IMR-90 (cell line): ENCODE results near the gene FOXK1. TPM values are rescaled to one million over a fixed set of nuclear protein-coding genes. Genes with fewer than 3 reads are reported as not detected.

Experiments used
- ATAC-seq: fragments of 200-7000 bp; cut with Tn5 transposase; 2 replicates; pipeline ENCODE4 v1.9.1; 2020; ENCODE audit warnings: low read depth, mild to moderate bottlenecking, moderate library complexity
- BruUV-seq: library from RNA; stranded (reverse); fragments of 400-500 nt; replicated peaks from 2 replicates; lab custom pipeline; 2021; lab: Mats Ljungman, UMichigan
- CTCF ChIA-PET: fragments of 300-600 bp; formaldehyde crosslinking; extraction: SDS; loops from one replicate; lab custom pipeline; 2021; ENCODE audit warnings: antibody characterized with exemption; lab: Yijun Ruan, JAX
- POLR2A ChIA-PET: fragments of 300-600 bp; sonication (Branson Sonifier 250); formaldehyde crosslinking; loops from one replicate; lab custom pipeline; 2022; ENCODE audit warnings: antibody characterized with exemption; ENCODE audit not compliant: unreplicated experiment; lab: Charles Lee
- DNase-seq: peaks from one replicate; pipeline ENCODE4 v3.0.0; 2013
- H2AFZ ChIP-seq: replicated peaks from 2 replicates; pipeline ENCODE3; 2013; ENCODE audit warnings: low read length, mild to moderate bottlenecking; ENCODE audit not compliant: poor library complexity
- H2AK5ac ChIP-seq: 2 replicates; pipeline ENCODE4 v1.6.1; 2013; ENCODE audit warnings: low read depth, low read length, inconsistent platforms
- H2AK9ac ChIP-seq: replicated peaks from 2 replicates; pipeline ENCODE3; 2013; ENCODE audit warnings: mild to moderate bottlenecking, low read depth, low read length, moderate library complexity; ENCODE audit not compliant: poor library complexity
- H2BK120ac ChIP-seq: 2 replicates; pipeline ENCODE4 v1.6.1; 2013; ENCODE audit warnings: low read depth, low read length, inconsistent platforms
- H2BK15ac ChIP-seq: 3 replicates; pipeline ENCODE4 v1.6.1; 2013; ENCODE audit warnings: low read depth, low read length, inconsistent platforms
- H2BK20ac ChIP-seq: 2 replicates; pipeline ENCODE4 v1.6.1; 2013; ENCODE audit warnings: low read depth, mild to moderate bottlenecking, inconsistent platforms, low read length, moderate library complexity
- H2BK5ac ChIP-seq: 2 replicates; pipeline ENCODE4 v1.6.1; 2013; ENCODE audit warnings: mild to moderate bottlenecking, low read depth, low read length, inconsistent platforms; ENCODE audit not compliant: poor library complexity, severe bottlenecking
- H3K14ac ChIP-seq: replicated peaks from 2 replicates; pipeline ENCODE4 v1.6.1; 2013; ENCODE audit warnings: low read depth, low read length, inconsistent platforms
- H3K18ac ChIP-seq: 2 replicates; pipeline ENCODE4 v1.6.1; 2013; ENCODE audit warnings: low read depth, low read length, control low read depth
- H3K23ac ChIP-seq: 2 replicates; pipeline ENCODE4 v1.6.1; 2013; ENCODE audit warnings: low read depth, low read length, inconsistent platforms
- H3K27ac ChIP-seq: 2 replicates; pipeline ENCODE4 v1.5.1; 2013; ENCODE audit warnings: mild to moderate bottlenecking, control low read depth, low read length; ENCODE audit not compliant: insufficient read depth
- H3K27me3 ChIP-seq: 2 replicates; pipeline ENCODE4 v1.6.1; 2013; ENCODE audit warnings: low read length; ENCODE audit not compliant: control insufficient read depth, insufficient read depth
- H3K36me3 ChIP-seq: 2 replicates; pipeline ENCODE4 v1.6.1; 2013; ENCODE audit warnings: low read length, mixed read lengths; ENCODE audit not compliant: control insufficient read depth, insufficient read depth
- H3K4ac ChIP-seq: 2 replicates; pipeline ENCODE4 v1.6.1; 2013; ENCODE audit warnings: low read depth, low read length, inconsistent platforms
- H3K4me1 ChIP-seq: 2 replicates; pipeline ENCODE4 v1.6.1; 2013; ENCODE audit warnings: low read length, mixed read lengths; ENCODE audit not compliant: control insufficient read depth, insufficient read depth
- H3K4me2 ChIP-seq: 2 replicates; pipeline ENCODE4 v1.6.1; 2013; ENCODE audit warnings: low read depth, mild to moderate bottlenecking, control low read depth, low read length, moderate library complexity
- H3K4me3 ChIP-seq: 2 replicates; pipeline ENCODE4 v1.5.1; 2013; ENCODE audit warnings: low read depth, mild to moderate bottlenecking, control low read depth, low read length, moderate library complexity; ENCODE audit not compliant: insufficient read depth
- H3K56ac ChIP-seq: 2 replicates; pipeline ENCODE4 v1.6.1; 2013; ENCODE audit warnings: low read length, inconsistent platforms; ENCODE audit not compliant: insufficient read depth; ENCODE audit errors: extremely low read depth
- H3K79me1 ChIP-seq, 2 experiments: 2 replicates each; pipeline ENCODE4 v1.6.1; 2013; ENCODE audit warnings: low read length in 2 of 2, inconsistent platforms in 1 of 2, low read depth in 1 of 2
- H3K9ac ChIP-seq: 2 replicates; pipeline ENCODE4 v1.6.1; 2013; ENCODE audit warnings: low read depth, low read length, control low read depth
- H3K9me1 ChIP-seq: 2 replicates; pipeline ENCODE4 v1.6.1; 2013; ENCODE audit warnings: low read length, inconsistent platforms; ENCODE audit not compliant: insufficient read depth
- H3K9me3 ChIP-seq: 2 replicates; pipeline ENCODE4 v1.6.1; 2013; ENCODE audit warnings: low read length; ENCODE audit not compliant: control insufficient read depth, insufficient read depth
- H4K20me1 ChIP-seq: 2 replicates; pipeline ENCODE4 v1.6.1; 2013; ENCODE audit warnings: low read length, inconsistent platforms; ENCODE audit not compliant: insufficient read depth
- H4K5ac ChIP-seq: 2 replicates; pipeline ENCODE4 v1.6.1; 2013; ENCODE audit warnings: mild to moderate bottlenecking, low read depth, low read length, control low read depth
- H4K8ac ChIP-seq, 2 experiments: 2 replicates each; pipeline ENCODE4 v1.6.1; 2013; ENCODE audit warnings: low read depth in 2 of 2, low read length in 2 of 2, control low read depth in 1 of 2, inconsistent platforms in 1 of 2
- H4K91ac ChIP-seq: 2 replicates; pipeline ENCODE4 v1.6.1; 2013; ENCODE audit warnings: low read depth, low read length, inconsistent platforms; ENCODE audit not compliant: insufficient read depth
- BHLHE40 ChIP-seq: fragments of 150-350 bp; IDR thresholded peaks from 2 replicates; pipeline ENCODE4 v1.6.1; 2016; ENCODE audit warnings: mild to moderate bottlenecking, low read depth, low read length
- CEBPB ChIP-seq: IDR thresholded peaks from 2 replicates; pipeline ENCODE4 v1.6.1; 2012; ENCODE audit warnings: low read depth, low read length, improper control_type of control experiment
- CHD1 ChIP-seq: IDR thresholded peaks from 2 replicates; pipeline ENCODE4 v1.6.1; 2012; ENCODE audit warnings: low read depth, low read length, improper control_type of control experiment
- FOS ChIP-seq: fragments of 150-350 bp; IDR thresholded peaks from 2 replicates; pipeline ENCODE4 v1.6.1; 2016; ENCODE audit warnings: low read depth, low read length
- MAFK ChIP-seq: IDR thresholded peaks from 2 replicates; pipeline ENCODE4 v1.6.1; 2012; ENCODE audit warnings: low read depth, low read length, improper control_type of control experiment
- MAZ ChIP-seq: IDR thresholded peaks from 2 replicates; pipeline ENCODE4 v1.6.1; 2012; ENCODE audit warnings: low read depth, mild to moderate bottlenecking, low read length, improper control_type of control experiment, moderate library complexity, borderline replicate concordance
- MXI1 ChIP-seq: IDR thresholded peaks from 2 replicates; pipeline ENCODE4 v1.6.1; 2012; ENCODE audit warnings: low read depth, mild to moderate bottlenecking, low read length, moderate library complexity, borderline replicate concordance
- NFE2L2 ChIP-seq: fragments of 150-350 bp; IDR thresholded peaks from 2 replicates; pipeline ENCODE4 v1.6.1; 2016; ENCODE audit warnings: low read depth, mild to moderate bottlenecking, low read length
- POLR2A ChIP-seq: IDR thresholded peaks from 2 replicates; pipeline ENCODE4 v1.6.1; 2012; ENCODE audit warnings: mild to moderate bottlenecking, low read depth, low read length
- RAD21 ChIP-seq: IDR thresholded peaks from 2 replicates; pipeline ENCODE4 v1.6.1; 2012; ENCODE audit warnings: low read length, improper control_type of control experiment
- RCOR1 ChIP-seq: IDR thresholded peaks from 2 replicates; pipeline ENCODE4 v1.6.1; 2012; ENCODE audit warnings: mild to moderate bottlenecking, low read length, improper control_type of control experiment; ENCODE audit not compliant: insufficient replicate concordance
- RFX5 ChIP-seq: IDR thresholded peaks from 2 replicates; pipeline ENCODE4 v1.8.0; 2012; ENCODE audit warnings: low read depth, mild to moderate bottlenecking, low read length, moderate library complexity
- SMC3 ChIP-seq: fragments of 150-350 bp; IDR thresholded peaks from 2 replicates; pipeline ENCODE4 v1.6.1; 2016; ENCODE audit warnings: low read depth, mild to moderate bottlenecking, antibody characterized with exemption, low read length, moderate library complexity
- WGBS, 2 experiments: methylation state at CpG; one replicate each; pipeline versions ENCODE4 v1.1.5 to v1.1.7; 2013; ENCODE audit warnings: missing lambda C conversion rate in 2 of 2; ENCODE audit not compliant: insufficient read length in 1 of 2; ENCODE audit errors: extremely low coverage in 2 of 2; 5-methylcytosine and 5-hydroxymethylcytosine counted together
- dilution Hi-C: fragments of 300-500 bp; cut with HindIII; formaldehyde crosslinking; loops from one replicate; pipeline ENCODE4 v1.14.3; 2018; ENCODE audit warnings: low sequenced_read_pairs; ENCODE audit not compliant: unreplicated experiment
- in situ Hi-C: fragments of 300-500 bp; cut with MboI; formaldehyde crosslinking; loops from 3 replicates; pipeline ENCODE4 v1.14.3; 2019; ENCODE audit warnings: low sequenced_read_pairs, inconsistent platforms, mixed read lengths
- intact Hi-C: fragments of 100-400 bp; cut with micrococcal nuclease; formaldehyde crosslinking; loops from 2 replicates; pipeline ENCODE4 v1.10.0; 2022
- polyA plus RNA-seq, 3 experiments: library from polyadenylated mRNA; depleted of rRNA; stranded (reverse); fragments of >200 nt; gene quantifications; 2 replicates each; pipeline ENCODE4 v1.2.3, GENCODE V29; 2012; ENCODE audit warnings: low replicate concordance in 1 of 3
- total RNA-seq: library from RNA; depleted of rRNA; stranded (reverse); fragments of >200 nt; gene quantifications from 2 replicates; pipeline ENCODE4 v1.2.3, GENCODE V29; 2012
- TF ChIP-seq, protein P1 (sequence below): fragments of 150-350 bp; IDR thresholded peaks from 2 replicates; pipeline ENCODE4 v1.6.1; 2017; ENCODE audit warnings: mild to moderate bottlenecking, antibody characterized with exemption, low read length, low read depth
- TF ChIP-seq, protein P2 (sequence below): conservative IDR thresholded peaks from 2 replicates; pipeline ENCODE4 v1.5.1; 2012; ENCODE audit warnings: mild to moderate bottlenecking, low read depth, low read length, improper control_type of control experiment
- TF ChIP-seq, protein P3 (sequence below): fragments of 150-350 bp; IDR thresholded peaks from 2 replicates; pipeline ENCODE4 v1.6.1; 2016; ENCODE audit warnings: low read depth, mild to moderate bottlenecking, low read length, moderate library complexity, borderline replicate concordance

The FOXK1 gene
- total and polyA plus RNA-seq, 2 of the 4 experiments (the other 2 are of a cell fraction), result 4.3 to 8.8 TPM

DNA sequence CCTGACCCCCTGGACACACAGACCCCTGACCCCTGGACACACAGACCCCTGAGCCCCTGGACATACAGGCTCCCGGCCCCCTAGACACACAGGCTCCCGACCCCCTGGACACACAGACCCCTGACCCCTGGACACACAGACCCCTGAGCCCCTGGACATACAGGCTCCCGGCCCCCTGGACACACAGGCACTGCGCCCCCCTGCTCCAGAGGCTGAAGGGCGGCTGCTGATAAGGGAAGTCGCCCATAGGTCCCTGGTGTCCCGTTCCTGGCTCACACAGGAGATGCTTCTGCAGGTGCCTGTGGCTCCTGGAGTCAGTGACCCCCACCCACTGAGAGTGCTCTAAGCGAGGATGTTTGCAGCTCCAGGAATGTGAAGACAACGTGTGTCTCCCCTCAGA is 89.6 kb downstream of the FOXK1 start:
- no peak for TF ChIP-seq BHLHE40
- no peak for TF ChIP-seq FOS
- TF ChIP-seq, protein P1, sequence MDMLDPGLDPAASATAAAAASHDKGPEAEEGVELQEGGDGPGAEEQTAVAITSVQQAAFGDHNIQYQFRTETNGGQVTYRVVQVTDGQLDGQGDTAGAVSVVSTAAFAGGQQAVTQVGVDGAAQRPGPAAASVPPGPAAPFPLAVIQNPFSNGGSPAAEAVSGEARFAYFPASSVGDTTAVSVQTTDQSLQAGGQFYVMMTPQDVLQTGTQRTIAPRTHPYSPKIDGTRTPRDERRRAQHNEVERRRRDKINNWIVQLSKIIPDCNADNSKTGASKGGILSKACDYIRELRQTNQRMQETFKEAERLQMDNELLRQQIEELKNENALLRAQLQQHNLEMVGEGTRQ, result no peak
- TF ChIP-seq NFE2L2, result no peak
- TF ChIP-seq RAD21, result no peak
- no peak for TF ChIP-seq MAFK
- TF ChIP-seq, protein P2, sequence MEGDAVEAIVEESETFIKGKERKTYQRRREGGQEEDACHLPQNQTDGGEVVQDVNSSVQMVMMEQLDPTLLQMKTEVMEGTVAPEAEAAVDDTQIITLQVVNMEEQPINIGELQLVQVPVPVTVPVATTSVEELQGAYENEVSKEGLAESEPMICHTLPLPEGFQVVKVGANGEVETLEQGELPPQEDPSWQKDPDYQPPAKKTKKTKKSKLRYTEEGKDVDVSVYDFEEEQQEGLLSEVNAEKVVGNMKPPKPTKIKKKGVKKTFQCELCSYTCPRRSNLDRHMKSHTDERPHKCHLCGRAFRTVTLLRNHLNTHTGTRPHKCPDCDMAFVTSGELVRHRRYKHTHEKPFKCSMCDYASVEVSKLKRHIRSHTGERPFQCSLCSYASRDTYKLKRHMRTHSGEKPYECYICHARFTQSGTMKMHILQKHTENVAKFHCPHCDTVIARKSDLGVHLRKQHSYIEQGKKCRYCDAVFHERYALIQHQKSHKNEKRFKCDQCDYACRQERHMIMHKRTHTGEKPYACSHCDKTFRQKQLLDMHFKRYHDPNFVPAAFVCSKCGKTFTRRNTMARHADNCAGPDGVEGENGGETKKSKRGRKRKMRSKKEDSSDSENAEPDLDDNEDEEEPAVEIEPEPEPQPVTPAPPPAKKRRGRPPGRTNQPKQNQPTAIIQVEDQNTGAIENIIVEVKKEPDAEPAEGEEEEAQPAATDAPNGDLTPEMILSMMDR, result no peak
- TF ChIP-seq CHD1, result no peak
- TF ChIP-seq POLR2A, result no peak
- no peak for TF ChIP-seq SMC3
- no peak for TF ChIP-seq RCOR1
- no peak for TF ChIP-seq MAZ
- TF ChIP-seq RFX5, result no peak
- TF ChIP-seq, protein P3, sequence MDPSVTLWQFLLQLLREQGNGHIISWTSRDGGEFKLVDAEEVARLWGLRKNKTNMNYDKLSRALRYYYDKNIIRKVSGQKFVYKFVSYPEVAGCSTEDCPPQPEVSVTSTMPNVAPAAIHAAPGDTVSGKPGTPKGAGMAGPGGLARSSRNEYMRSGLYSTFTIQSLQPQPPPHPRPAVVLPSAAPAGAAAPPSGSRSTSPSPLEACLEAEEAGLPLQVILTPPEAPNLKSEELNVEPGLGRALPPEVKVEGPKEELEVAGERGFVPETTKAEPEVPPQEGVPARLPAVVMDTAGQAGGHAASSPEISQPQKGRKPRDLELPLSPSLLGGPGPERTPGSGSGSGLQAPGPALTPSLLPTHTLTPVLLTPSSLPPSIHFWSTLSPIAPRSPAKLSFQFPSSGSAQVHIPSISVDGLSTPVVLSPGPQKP, result no peak
- TF ChIP-seq MXI1, result no peak
- no peak for TF ChIP-seq CEBPB
- Histone ChIP-seq H3K9ac (no peak overlapping the region), H2BK120ac (no peak overlapping the region), H2AFZ (no peak overlapping the region), H4K8ac (no peak overlapping the region), H3K27ac (no peak overlapping the region), H3K9me1 (peaks cover 10% of the 10 kb centered on the region; the same call in 1 of the 2 replicates), H2BK5ac (no peak overlapping the region), H3K4me2 (no peak overlapping the region), H4K91ac (no peak overlapping the region), H2BK15ac (no peak overlapping the region), H3K9me3 (no peaks in the 10 kb centered on the region), H4K20me1 (peaks cover 2% of the 10 kb centered on the region), H3K4me1 (peaks cover 2% of the 10 kb centered on the region; the same call in 1 of the 2 replicates), H3K4ac (no peak overlapping the region), H3K4me3 (no peak overlapping the region), H4K5ac (no peak overlapping the region), H2AK5ac (no peak overlapping the region), H3K18ac (no peak overlapping the region), H3K36me3 (peaks cover 18% of the 10 kb centered on the region), H3K23ac (no peak overlapping the region), H2BK20ac (no peak overlapping the region), H3K56ac (no peak overlapping the region), H3K27me3 (no peaks in the 10 kb centered on the region), H3K79me1 (peaks cover 19 to 61% of the 10 kb centered on the region in 2 experiments), H3K14ac (no peak overlapping the region), H2AK9ac (no peak overlapping the region)
- WGBS, 2 experiments, result 93% methylated on average over 2 of the region's 9 CpGs; no CpG with 5 or more reads in 1 of the 2 experiments
- BruUV-seq, result no TSS peak
- ATAC-seq (no peak), DNase-seq (no peak)
- dilution Hi-C loops, result no loop called here
- intact Hi-C loops, result loop anchor here (10.0 kb wide), 1 partner anchor 157 kb away; no protein-coding TSS in a partner anchor
- in situ Hi-C loops, result loop anchor here (25.0 kb wide), 1 partner anchor 1909 kb away; no protein-coding TSS in a partner anchor
- CTCF ChIA-PET, result no interaction called here
- POLR2A ChIA-PET, result no interaction called here
